GM19468 (cell line): ENCODE results near the gene GOLGA8A.
A peak's percentile ranks its signal among the peaks of the same experiment; 100 is the strongest.
"Not testable (repeated sequence)": the region's sequence is repeated elsewhere in the genome, so short reads cannot be mapped to it uniquely, and the experiment has no call there.

Experiments used
- ATAC-seq: cut with Tn5 transposase; IDR thresholded peaks from one replicate; pipeline ENCODE4 v1.9.1; 2021; ENCODE audit warnings: mild to moderate bottlenecking, moderate library complexity, moderate number of reproducible peaks; ENCODE audit not compliant: unreplicated experiment; ENCODE audit errors: extremely low read depth

GOLGA8A gene

GRCh38 chr15:34437687-34438086 lies at the start of gene GOLGA8A:
GOLGA8A (minus strand) TSS chr15:34437808; CDS start chr15:34389691, 48,117 bp downstream.
- ATAC-seq = no peak

- ATAC-seq = no peak
These were observed 46.0 kb upstream of the GOLGA8A start for GRCh38 chr15:34483644-34484043.

DNA sequence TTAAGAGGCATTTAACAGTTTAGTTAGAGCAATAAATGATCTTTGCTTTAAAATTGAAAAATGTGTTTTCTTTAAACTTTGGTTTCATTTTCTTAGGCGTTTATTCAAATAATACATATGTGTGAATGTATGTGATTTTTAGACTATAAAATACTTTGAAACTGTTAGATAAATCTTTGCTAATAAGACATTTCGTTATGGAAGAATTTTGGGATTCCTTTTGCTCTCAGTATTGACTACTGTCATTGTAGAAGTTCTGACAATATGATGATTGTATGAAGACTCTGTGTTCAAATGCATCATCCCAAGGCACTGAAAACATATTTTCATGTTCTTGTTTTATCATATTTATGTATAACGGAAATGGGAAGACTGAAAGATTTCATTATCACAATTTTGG lies 43.8 kb upstream of the GOLGA8A start:
- no peak for ATAC-seq

DNA sequence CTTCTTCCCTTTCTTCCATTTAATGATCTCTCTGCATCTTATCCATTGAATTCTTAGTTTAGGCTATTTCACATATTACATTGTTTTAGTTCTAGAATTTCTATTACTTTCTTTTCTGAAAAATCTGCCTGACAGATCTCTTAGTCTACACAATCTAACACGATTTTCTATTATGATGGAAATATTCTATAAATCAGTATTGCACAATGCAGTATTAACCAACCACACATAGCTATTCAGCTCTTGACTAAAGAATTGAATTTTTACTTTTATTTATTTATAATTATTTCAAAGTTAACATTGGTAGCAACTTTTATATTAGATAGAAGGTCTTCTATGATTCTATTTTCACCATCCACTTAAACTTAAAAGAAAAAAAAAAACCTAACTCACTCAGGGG lies 36.2 kb upstream of the GOLGA8A start:
- ATAC-seq = no peak

DNA sequence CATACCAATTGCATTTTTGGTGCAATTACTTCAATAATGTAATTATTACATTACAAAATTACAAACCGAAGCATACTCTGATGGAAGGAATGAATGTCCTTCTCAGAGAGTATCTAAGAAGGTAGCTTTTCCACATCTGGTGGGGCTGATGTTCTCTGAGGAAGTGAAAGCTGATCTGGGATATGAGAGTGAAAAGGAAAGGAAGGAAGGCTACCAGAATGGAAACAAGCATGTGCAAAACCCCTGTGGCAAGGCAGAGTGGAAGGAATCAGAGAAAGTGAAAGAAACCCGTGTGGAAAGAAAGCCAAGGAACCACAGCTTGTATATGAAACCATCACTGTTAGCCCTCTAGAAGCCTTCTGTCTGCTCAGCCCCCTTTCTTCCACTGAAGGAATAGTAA lies 35.3 kb upstream of the GOLGA8A start:
- no peak for ATAC-seq

DNA sequence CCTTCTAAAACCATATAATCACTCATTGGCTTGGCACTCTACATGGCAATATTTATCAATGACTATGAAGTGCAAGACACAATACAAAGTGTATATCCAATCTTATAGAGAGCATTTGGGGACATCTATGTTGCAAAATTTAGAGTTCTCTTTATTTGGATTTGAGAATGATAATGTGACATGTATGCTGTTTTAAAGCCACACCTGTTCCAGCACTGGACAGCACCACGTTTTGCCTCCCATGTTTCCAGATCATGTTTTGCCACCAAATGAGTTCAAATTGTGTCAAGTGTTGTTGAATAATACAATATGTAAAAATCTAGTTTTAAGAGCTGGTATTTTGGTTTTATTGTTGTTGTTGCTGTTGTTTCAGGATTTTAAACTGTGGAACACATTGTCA lies 33.3 kb upstream of the GOLGA8A start:
- ATAC-seq = no peak

- no peak for ATAC-seq
These were observed 32.5 kb upstream of the GOLGA8A start for GRCh38 chr15:34470091-34470490.

- ATAC-seq = no peak
These were observed 24.1 kb upstream of the GOLGA8A start for GRCh38 chr15:34461730-34462129.

DNA sequence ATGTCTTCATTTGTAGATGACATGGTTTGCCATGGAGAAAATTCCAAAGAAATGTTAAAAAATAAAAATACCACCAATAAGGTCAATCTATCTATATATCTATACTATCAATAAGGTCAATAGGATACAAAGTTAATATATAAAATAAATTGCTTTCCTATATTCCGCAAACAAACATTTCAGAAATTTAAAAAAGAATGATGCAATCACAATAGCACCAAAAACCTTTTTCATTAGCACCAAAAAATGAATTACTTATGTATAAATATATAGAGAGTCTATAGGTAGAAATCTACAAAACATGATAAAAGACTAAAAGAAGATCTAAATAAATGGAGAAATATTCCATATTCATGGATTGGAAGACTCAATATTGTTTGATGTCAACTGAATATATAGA lies 22.8 kb upstream of the GOLGA8A start:
- ATAC-seq = no peak

DNA sequence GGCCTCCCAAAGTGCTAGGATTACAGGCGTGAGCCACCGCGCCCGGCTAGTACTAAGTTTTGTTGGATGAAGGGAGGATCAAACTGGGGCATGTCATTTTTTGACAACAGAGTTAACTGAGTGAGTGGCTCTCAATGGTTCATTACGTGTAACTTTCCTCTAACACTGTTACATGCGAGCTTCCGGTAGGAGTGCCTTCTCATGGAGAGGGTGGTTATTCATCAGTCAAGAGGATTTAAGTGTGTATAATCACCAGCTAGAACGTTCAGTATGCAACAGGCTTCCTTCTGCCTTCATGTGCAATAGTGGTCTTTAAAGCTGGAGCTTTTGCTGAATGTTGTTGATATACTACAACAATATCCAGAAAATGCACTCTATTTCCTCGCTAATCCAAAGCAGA lies 19.1 kb upstream of the GOLGA8A start:
- ATAC-seq = no peak

GRCh38 chr15:34442891-34443290 lies 5.3 kb upstream of the GOLGA8A start:
- ATAC-seq = no peak

DNA sequence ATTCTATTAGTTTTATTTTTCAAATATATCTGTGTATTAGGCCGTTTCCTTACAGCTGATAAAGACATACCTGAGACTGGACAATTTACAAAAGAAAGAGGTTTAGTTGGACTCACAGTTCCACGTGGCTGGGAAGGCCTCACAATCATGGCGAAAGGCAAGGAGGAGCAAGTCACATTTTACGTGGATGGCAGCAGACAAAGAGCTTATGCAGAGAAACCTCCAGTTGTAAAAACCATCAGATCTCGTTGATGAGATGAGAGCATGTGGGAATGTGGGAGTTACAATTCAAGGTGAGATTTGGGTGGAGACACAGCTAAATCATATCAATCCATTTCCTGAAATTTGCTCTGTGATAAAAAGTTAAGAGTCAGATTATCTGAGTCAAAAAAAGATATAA lies 2.3 kb upstream of the GOLGA8A start:
- ATAC-seq = no peak

DNA sequence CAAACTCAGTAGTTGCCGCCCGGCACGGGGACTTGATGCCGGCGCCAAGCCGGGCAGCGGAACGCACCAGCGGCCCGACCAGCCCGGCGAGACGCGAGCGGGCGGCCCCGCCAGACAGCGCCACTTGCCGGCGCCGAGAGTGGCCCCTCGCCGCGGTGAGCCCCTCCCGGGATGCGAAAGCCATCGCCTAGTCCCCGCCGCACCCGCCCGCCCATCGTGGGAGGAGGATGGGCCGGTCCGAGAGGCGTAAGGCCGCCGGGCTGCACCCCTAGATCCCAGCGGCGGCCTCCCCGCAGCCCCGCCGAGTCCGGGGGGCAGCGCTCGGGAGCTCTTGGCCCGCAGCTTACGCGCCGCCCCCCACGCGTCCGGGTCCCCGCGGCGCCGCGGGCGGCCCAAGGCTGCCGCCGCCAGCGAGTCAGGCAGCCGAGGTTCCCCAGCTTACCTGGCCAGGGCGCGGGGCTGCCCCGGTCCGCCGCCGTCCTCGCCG lies 609 bp downstream of the GOLGA8A start:
- ATAC-seq = peak; percentile 31

DNA sequence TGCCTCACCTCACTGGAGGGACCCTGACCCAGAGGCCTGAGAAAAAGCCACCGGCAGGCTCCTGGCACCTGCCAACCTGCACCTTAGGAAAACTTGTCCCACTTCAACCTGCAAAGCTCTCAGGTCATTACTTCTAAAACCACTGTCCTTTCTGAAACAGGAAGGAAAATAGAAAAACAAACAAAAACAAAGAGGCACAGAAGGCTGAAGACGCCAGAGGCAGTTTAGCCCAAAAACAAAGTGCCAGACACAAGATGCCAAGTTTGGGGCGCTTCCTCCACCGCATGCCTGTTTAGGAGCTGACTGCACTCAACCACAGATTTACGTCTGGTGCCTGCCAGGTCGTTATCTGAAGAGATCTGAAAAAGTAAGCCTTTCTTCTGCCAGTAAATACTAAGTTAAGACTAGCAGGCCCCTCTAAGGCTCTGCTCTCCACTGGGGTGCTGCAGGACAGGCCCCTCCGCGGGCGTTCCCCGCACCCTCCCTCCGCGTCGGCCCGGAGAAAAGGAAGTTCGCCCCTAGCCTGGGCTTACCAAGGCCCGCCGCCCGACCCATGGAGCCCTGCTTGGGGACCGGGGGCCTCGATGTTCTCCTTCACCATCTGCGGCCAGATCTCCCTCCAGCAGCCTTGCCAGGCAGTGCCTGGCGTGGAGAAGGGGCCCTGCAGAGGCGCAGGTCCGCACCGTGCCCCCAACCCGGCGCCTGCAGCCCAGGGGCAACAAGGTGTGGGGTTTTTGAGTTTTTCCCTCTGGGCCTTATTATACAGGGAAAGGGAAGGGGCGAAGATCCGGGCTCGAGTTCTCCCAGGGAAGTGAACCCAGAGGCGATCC lies 1.3 kb downstream of the GOLGA8A start:
- ATAC-seq = no peak

GRCh38 chr15:34435658-34436057 lies 1.9 kb downstream of the GOLGA8A start:
- ATAC-seq = no peak

GRCh38 chr15:34434627-34435305 lies 2.8 kb downstream of the GOLGA8A start:
- no peak for ATAC-seq

GRCh38 chr15:34433956-34434626 lies 3.5 kb downstream of the GOLGA8A start:
- ATAC-seq = not testable (repeated sequence)

GRCh38 chr15:34430642-34431041 lies 7.0 kb downstream of the GOLGA8A start:
- not testable (repeated sequence) for ATAC-seq

- not testable (repeated sequence) for ATAC-seq
These were observed 14.1 kb downstream of the GOLGA8A start for GRCh38 chr15:34423425-34424090.

DNA sequence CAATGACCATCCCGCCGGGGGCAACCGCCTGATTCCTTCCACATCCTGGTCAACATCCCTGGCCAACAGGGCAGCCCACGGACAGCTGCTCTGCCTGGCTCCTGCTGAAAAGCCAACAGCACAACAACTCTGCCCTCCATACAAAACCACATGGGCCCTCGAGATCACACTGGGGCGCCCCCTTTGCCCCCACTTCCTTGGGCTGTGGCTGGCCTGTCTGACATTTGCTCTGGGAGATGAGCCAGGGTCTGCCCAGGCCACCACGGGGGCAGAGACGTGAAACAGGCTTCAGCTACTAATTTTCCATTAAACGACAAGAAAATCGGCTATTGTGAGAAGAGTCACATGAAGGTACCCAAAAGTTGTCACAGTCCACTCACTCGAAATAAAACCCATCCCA lies 16.7 kb downstream of the GOLGA8A start:
- ATAC-seq = not testable (repeated sequence)
